WI38 (cell line): ENCODE data around the gene PIK3C2G.

Experiments
- H3K4me3 ChIP-seq: 2 replicates; pipeline ENCODE4 v1.5.1; 2011; ENCODE audit warnings: low read depth, mild to moderate bottlenecking, control low read depth, low read length
- CTCF ChIP-seq: IDR thresholded peaks from 2 replicates; pipeline ENCODE4 v1.5.1; 2012; ENCODE audit warnings: low read depth, mild to moderate bottlenecking, control low read depth, low read length

The PIK3C2G gene

DNA sequence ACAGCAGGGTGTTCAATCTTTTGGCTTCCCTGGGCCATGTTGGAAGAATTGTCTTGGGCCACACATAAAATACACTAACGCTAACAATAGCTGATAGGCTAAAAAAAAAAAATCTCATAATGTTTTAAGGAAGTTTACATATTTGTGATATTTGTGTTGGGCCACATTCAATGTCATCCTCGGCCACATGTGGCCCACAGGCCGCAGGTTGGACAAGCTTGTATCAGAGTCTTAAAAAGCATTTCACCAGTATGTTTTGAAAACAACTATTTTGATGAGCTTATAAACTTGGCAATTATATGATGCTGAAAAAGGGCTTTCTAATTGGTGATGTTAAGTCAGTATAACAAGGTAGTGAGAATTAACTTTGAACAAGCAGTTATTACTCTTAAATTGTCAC, 78.9 kb downstream of the PIK3C2G start:
- TF ChIP-seq CTCF: no peak
- no peak overlapping the region for H3K4me3 ChIP-seq

DNA sequence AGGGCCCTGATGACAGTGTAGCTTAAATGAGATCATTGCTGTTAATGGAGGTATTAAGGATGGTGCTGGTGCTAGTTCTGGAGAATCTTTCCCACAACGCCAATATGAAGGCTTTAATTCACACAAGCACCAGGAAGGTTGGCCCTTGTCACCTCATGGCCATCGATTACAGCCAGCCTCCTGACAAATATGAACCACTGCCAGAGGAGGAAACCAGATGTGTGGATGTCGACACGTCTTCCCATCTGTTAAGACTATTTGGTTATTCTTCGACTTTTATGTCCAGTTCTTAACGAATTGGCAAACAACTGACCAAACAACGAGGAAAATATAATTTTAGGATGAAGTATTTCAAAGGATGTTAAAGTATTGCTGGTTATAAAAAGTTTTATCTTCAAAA, 79.5 kb downstream of the PIK3C2G start:
- H3K4me3 ChIP-seq: no peak overlapping the region
- TF ChIP-seq CTCF: no peak

DNA sequence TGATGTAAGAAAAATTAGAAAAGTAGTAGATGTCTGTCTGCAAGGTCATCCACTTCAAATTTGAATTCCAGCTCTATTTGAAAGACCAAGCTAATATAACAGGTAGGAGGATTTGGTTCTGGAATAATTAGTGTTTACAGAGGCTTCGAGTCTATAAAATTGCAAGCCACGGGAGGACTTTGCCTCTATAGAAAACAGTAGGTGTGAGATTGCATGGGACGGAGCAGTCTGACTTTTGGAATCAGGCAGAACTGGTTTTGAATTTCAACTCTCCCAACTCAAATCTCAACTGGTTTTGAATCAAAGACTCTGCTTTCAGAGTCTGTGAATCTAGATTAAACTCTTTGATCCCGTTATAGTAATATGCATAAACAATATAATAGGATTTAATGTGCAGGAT, 82.4 kb downstream of the PIK3C2G start:
- H3K4me3 ChIP-seq: no peak overlapping the region
- TF ChIP-seq CTCF: no peak

- TF ChIP-seq CTCF: no peak
- H3K4me3 ChIP-seq: no peak overlapping the region
Observed at GRCh38 chr12:18345021-18345735, 83.9 kb downstream of the PIK3C2G start.

GRCh38 chr12:18352312-18352711, 91.0 kb downstream of the PIK3C2G start:
- H3K4me3 ChIP-seq: no peak overlapping the region
- no peak for TF ChIP-seq CTCF

GRCh38 chr12:18355429-18355828, 94.1 kb downstream of the PIK3C2G start:
- TF ChIP-seq CTCF: no peak
- no peak overlapping the region for H3K4me3 ChIP-seq

DNA sequence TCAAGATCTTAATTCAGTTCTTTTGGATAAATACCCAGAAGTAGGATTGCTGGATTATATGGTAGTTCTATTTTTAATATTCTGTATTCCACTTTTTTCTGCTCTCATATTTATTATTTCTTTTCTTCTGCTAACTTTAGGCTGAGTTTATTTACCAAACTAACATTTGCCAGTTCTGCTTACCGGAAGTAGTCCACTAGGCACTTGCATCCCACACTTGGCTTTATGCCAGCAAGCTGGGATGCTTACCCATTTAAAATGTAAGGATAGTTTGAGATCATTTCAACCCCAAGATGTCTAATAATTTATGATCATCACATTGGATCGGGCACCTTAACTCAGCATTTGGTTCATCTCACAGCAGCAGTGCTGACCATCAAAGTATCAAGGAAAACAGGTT, 96.8 kb downstream of the PIK3C2G start:
- no peak for TF ChIP-seq CTCF
- no peak overlapping the region for H3K4me3 ChIP-seq
